Activated naive CD4-positive, alpha-beta T cell treated with anti-CD3 and anti-CD28 coated beads, Interleukin-2, amount 50 U/mL, for 72 hours (primary cell): ENCODE results near the gene GCK. TPM values are rescaled to one million over a fixed set of nuclear protein-coding genes. Genes with fewer than 3 reads are reported as not detected.

Experiments
- ATAC-seq, 2 donors: fragments of 150-1000 bp; cut with Tn5 transposase; 2 replicates each; pipeline ENCODE4 v1.10.0; 2021; ENCODE audit warnings: mild to moderate bottlenecking in 2 of 2, moderate library complexity in 2 of 2
- DNase-seq, 2 donors: peaks; one replicate each; pipeline ENCODE4 v3.0.0; 2021 to 2022; ENCODE audit warnings: low spot score in 2 of 2
- H3K27ac Mint-ChIP-seq, 2 donors: one replicate each; pipeline ENCODE4 v1.8.0; 2022; ENCODE audit warnings: mild to moderate bottlenecking in 2 of 2, mixed read lengths in 2 of 2
- H3K36me3 Mint-ChIP-seq, 2 donors: one replicate each; pipeline ENCODE4 v1.8.0; 2022; ENCODE audit warnings: mixed read lengths in 2 of 2
- H3K9me3 Mint-ChIP-seq, 2 donors: one replicate each; pipeline ENCODE4 v1.8.0; 2022; ENCODE audit warnings: mixed read lengths in 2 of 2
- total RNA-seq, 2 donors: library from RNA; stranded (reverse); gene quantifications; one replicate each; pipeline ENCODE4 v1.2.3, GENCODE V29; 2022

Gene GCK
- total RNA-seq, 2 donors from 2014 or later: 0.80 to 1.2 TPM

DNA sequence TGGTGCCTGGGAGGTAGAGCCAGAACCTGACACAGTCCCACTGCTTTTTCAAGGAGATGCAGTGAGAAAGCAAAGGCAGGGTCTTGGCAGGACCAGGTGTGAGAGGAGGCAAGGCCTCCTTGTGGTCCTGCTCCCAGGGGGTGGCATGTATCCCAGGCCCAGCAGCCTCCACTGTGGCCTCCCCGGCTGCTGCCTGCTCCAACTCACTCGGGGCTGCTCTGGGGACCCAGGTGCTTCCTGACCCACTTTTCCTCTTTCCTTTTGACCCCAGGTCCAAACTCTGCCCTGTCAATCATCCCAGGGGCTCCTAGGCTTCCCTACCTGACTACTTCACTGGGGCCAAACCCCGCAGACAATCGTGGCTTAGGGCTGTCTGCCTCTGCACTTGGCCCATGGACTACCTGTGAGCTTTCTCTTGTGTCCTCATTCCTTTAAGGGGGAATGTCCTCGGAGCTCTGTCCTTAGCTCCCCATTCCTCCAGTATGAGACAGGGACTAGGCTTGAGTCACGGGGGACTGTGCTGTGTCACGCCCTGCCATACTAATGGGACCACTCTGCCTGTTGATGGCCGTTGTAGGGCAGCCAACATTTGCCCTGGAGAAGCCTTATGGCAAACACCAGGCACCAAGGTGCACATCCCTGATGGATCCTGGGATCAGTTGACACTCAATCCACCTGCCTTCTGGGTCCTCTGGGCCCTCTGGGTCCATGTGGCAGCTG, 86.2 kb downstream of the GCK start:
- DNase-seq (no peak), ATAC-seq (no peak)
- Mint-ChIP-seq H3K27ac (peak overlapping the region in 1 of 2 donors; percentile 72), H3K36me3 (no peaks in the 10 kb centered on the region), H3K9me3 (no peaks in the 10 kb centered on the region)

DNA sequence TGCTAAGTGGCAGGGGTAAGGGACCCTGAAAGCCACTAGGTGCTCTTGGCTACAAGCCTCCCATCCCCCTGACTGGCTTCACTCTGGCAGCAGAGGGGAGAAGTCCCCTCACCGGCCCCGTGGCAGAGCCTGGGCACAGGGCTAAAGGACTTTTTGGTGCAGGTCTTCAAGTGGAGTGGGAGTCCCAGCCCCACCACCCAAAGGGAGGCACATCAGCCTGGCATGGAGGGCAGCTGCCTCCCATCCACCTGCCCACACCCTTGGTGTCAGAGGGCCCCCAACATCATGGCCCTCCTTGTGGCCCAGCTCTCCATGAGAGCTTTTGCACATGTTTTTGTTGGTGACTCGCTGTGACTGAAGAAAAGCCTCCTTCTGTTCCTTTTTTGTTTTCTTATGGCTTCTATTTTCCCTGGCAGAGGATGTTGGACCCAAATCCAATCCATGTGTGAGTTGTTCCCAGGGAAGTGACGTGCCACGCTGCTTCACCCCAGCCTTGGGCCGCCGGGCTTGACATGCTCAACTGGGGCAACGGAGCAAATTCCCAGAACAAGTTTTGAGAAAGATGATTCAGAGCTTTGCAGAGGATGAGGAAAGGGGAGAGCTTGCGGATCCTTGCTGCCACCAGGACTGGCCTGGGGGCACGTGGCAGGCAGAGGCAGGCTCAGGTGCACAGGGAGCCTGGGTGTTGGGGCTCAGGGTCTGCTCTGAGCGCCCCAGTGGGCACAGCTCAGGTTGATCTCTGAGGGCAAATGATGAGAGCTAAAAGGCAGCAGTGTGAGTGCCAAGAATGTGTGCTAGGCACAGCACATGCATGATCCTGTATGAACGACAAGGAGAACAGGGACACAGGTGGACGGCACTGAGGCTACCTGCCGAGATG, 87.0 kb downstream of the GCK start:
- no peaks in the 10 kb centered on the region for H3K9me3 Mint-ChIP-seq
- peak overlapping the region in 1 of 2 donors; percentile 16 for H3K27ac Mint-ChIP-seq
- ATAC-seq: no peak
- H3K36me3 Mint-ChIP-seq: no peaks in the 10 kb centered on the region
- no peak for DNase-seq

DNA sequence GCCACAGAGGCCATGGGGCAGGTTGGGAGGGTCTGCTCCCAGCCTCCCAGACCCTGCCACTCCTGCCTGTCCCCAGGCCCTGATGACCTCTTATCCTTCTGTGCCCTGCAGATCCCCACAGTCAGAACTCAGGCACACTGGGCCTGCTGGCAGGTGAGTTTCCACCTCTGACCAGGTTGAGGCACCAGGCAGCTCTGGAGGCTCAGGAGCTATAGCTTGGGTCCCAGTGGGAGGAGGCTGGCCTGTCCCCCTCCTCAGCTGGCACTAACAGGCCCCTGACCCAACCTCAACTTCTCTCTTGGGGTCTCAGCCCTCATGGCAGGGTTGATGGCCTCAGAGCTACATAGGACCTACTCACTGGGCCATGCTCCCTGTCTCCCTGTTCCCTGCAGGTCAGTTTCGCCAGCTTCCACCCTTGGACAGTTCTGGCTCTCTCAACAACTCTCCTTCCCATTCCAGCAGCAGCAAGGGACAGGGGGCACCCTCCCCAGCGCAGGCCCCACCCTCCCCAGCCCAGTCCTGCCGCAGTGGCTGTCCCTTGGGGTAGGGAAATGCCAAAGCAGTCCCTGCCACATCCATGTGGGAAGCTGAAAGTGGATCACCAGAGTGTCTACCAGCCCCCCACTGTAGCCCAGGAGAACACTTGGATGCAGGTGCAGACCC, 87.8 kb downstream of the GCK start:
- DNase-seq: no peak
- no peak for ATAC-seq
- no peaks in the 10 kb centered on the region for H3K36me3 Mint-ChIP-seq
- H3K27ac Mint-ChIP-seq: no peak overlapping the region
- no peaks in the 10 kb centered on the region for H3K9me3 Mint-ChIP-seq

DNA sequence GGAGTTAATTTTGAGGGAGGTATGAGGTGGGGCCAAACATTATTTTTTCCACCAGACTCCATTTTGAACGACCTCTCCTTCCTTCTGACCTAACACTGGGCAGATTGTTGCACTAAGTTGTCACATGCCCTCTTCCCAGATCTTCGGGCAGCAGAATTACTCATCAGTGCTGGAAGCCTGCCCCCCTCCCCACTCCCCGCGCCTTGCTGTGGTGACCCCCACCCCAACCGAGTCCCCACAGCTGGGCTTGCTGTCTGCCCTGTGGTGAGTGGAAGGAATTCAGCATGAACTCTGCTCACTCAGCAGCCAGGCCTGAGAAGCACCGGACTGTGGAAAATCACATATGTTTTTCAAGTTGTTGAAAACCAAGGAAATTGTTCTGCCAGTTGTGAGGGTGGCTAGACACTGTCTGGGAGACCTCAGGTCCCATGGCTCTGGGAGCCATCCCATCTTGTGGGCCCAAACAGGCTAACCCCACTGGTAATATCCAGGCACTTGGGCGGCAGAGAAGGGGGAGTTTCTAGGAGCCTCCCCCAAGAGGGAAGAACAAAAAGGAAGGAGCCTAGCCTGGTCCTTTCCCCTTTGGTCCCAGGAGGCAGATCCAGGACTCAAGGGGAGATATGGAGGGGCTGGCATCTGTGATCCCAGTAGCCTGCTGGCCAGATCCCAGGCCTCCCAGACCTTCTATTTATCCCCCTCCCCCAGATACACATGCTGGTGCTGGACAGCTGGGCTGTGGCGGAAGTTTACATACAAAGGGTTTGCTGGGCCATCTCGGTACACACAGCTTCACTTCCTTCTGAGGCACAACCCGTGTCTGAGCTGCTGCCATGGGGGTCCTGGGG, 88.6 kb downstream of the GCK start:
- no peak for ATAC-seq

DNA sequence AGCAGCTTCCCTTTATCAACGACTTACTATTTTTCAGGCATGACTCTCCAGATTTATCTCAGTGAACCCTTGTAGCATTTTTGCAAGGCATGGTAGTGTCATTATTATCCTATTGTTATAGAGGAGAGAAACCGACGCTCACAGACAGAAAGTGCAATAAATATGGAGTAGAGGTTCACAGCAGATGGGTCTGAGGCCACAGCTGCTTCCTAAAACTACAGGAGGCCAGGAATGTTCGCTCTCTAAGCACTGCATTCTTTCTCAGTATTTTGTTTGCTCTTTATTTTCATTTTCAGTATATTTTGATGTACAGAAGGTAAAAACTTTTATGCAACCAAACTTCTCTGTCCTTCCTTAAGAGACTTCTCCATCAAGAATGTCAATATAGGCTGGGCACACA, 89.6 kb downstream of the GCK start:
- Mint-ChIP-seq H3K27ac (no peak overlapping the region), H3K36me3 (no peaks in the 10 kb centered on the region), H3K9me3 (no peaks in the 10 kb centered on the region)
- no peak for DNase-seq
- no peak for ATAC-seq

More for the DNA sequence above, 88.6 kb downstream of the GCK start:
- Mint-ChIP-seq H3K36me3 (no peaks in the 10 kb centered on the region), H3K9me3 (no peaks in the 10 kb centered on the region), H3K27ac (no peak overlapping the region)
- DNase-seq: no peak

DNA sequence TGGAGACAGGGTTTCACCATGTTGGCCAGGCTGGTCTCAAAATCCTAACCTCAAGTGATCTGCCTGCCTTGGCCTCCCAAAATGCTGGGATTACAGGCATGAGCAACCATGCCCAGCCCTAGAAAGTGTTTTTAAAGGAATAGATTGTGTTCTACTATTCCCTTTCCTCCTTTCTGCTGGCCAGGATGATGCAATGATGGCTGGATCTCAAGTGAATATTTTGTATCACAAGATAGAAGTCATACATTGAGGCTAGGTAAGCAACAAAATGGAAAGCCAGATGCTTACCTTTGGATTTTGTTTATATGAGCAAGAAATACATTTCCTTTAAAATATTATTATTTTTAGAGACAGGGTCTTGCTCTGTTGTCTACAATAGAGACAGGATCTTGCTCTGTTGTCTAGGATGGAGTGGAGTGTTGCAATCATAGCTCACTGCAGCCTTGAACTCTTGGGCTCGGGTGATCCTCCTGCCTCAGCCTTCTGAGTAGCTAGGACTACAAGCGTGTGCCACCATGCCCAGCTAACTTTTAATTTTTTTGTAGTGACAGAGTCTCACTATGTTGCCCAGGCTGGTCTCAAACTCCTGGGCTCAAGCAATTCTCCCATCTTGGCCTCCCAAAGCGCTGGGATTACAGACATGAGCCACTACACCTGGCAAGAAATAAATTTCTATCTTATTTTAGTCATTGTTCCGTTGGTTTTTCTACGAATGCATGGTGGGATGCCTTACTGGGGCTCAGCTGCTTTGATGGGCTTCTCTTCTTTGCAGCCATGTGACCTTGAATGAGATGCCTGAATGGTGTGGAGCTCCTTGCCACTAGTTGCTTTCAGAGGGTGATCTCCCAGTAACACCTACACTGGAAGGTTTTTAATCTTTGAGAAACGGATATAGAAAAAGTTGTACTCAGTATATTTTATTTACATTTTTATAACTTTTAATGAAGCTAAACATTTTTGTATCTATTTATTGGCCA, 90.9 kb downstream of the GCK start:
- Mint-ChIP-seq H3K9me3 (no peaks in the 10 kb centered on the region), H3K27ac (peak overlapping the region in 1 of 2 donors; percentile 46), H3K36me3 (no peaks in the 10 kb centered on the region)
- DNase-seq: no peak
- no peak for ATAC-seq

DNA sequence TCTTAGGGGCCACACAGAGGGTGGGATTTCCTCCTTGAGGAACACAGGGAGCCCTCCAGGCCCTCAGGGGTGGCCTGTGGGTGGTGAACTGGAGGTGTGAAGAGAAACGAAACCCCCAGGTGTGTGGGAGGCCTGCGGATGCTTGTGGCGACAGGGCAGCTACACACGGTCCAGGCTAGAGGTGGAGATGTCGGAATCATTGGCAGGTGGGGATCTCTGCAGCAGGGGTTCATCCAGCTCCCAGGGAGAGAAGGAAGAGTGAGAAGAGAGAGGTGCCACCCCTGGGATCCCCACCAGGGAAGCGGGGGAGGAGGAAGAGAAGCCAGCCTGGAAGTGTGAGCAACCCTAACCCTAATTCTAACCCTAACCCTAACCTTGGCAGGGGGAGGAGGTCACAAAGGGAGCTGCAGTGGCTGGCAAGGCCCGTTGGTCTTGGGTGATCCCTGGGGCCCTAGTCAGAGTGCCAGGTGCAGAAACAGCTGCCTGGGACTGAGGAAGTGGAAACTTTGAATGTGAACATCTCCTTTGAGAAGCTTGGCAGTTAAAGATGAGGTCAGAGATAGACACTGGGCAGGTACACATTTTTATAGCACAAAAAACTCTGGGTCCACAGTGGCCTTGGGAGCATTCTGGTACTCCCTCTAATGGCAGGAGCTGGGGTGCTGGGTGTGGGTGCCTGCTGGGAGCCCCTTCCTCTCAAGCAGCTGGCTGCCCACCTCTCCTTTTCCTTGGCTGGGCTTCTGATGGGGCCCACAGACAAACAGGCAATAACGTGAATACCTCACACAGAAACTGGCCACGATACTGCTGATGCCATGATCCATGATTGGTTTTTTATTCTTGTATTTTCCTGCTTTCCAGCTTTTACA, 91.9 kb downstream of the GCK start:
- ATAC-seq: peak; percentile 82 to 87
- Mint-ChIP-seq H3K36me3 (no peaks in the 10 kb centered on the region), H3K27ac (peak overlapping the region; percentile 31 to 46), H3K9me3 (no peaks in the 10 kb centered on the region)
- no peak for DNase-seq

DNA sequence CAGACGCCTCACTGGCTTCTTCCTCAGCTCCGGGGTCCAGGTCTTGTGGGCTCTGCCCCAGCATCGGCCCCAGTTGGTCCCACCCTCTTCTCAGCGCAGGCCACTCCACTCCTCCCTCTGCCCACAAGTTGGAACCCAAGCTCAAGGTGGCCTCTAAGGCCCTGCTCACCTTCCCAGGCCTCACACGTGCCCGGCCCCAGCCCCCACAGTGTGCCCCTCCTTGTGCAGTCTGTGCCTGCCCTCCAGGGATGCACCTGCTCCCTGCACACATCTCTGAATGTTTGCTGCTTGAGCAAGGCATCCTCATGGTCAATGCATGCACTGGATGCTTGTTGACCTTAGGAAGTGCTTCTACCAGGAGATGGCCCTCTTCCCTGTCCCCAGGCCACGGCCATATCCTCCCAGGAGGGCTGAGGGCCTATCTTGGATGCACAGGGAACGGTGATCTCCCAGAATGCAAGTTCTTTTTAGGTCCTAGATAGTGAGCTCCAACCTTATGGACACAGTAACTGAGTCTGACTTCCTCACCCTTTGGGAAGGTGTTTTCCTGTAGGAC, 92.8 kb downstream of the GCK start:
- ATAC-seq (no peak), DNase-seq (no peak)
- Mint-ChIP-seq H3K27ac (peak overlapping the region; percentile 33 to 74), H3K9me3 (no peaks in the 10 kb centered on the region), H3K36me3 (no peaks in the 10 kb centered on the region)

DNA sequence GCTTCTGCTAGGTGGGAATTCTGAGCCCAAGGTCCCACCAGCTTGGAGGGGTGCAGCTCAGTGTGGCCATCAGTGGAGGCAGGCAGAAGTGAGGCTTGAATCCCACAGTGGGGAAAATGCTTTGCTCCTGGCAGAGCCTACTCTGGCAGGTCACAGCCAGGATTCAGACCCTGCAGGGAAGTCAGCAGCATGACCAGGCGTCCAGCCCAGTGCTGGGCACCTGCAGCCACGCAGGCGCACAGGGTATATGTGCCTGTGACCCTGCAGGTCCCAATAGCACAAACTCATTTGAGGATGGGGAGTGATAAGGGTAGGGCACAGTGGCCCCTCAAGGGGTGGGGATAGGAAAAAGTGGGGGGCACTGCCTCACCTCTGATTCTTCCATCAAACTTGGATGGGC, 93.5 kb downstream of the GCK start:
- no peak for DNase-seq
- ATAC-seq: no peak

DNA sequence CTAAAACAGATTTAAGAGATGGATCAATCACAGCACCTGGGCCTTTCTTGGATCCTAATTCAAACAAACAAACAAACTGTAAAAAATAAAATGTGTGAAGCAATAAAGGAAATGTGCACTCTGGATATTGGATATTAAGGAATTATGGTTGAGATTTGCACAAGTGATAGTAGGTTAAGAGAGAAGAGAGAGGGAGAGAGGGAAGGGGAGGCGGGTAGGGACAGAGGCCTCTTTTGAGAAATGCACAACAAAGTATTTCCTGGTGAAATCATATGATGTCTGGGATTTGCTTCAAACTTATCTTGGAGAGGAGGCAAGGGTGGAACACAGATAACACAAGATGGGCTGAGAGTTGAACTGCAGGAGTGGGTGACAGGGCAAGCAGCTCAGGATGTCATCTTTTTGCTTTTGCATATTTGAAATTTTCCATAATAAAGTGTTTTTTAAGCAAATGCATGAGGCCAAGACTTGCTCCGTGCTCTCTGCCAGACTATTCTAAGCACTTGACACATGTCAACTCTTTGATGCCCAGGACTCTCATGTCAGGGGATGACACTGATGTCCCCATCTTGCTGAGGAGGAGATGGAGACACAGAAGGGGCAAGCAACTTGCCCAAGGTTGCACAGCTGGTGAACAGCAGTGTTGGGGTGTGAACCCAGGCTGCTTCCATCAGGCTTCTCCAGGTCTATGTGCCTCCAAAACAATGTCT, 94.2 kb downstream of the GCK start:
- Mint-ChIP-seq H3K36me3 (no peaks in the 10 kb centered on the region), H3K27ac (peak overlapping the region; percentile 43 to 69), H3K9me3 (no peaks in the 10 kb centered on the region)
- ATAC-seq: no peak
- no peak for DNase-seq

More for the DNA sequence above, 93.5 kb downstream of the GCK start:
- no peaks in the 10 kb centered on the region for H3K9me3 Mint-ChIP-seq
- no peaks in the 10 kb centered on the region for H3K36me3 Mint-ChIP-seq
- H3K27ac Mint-ChIP-seq: no peak overlapping the region

DNA sequence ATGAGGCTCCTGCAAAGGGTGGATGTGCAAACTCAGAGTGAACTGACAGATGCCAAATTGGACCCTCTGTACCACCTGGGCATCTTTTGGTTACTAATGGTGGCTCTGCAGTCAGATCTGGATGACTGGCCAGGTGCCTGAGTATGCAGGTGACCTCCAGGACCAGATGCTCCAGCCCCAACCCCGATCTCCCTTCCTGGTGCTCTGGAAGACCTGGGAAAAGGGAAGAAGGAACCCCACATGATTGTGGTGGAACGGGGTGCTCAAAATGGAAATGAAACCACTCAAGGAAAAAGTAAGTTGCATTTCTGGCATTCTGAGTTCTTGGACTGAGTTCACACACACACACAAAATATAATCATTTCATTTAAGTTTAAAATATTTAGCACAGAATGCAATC, 94.9 kb downstream of the GCK start:
- no peak for ATAC-seq
- Mint-ChIP-seq H3K9me3 (no peaks in the 10 kb centered on the region), H3K27ac (no peak overlapping the region), H3K36me3 (no peaks in the 10 kb centered on the region)
- no peak for DNase-seq
